ENCODE results near the gene PTPRN2.

Gene PTPRN2

DNA sequence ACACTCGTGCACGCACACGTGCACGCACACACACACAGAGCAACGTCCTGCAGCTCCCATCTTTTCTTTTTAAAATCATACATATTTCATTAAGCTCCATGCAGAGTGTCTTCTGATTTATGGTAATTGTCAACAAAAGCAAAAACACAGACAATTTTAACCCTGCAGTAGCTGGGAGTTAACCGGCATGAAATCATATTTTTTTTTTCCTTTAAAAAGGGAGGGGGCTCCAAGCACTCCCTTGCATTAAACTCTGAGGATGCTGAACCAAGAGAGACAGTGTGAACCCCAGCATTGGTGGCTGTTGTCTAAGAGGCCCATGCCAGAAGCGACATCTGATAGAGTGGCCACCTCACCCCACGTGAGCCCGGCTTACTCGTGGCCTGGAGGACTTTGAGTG lies 708.2 kb downstream of the PTPRN2 start:
- TF ChIP-seq, protein P1, sequence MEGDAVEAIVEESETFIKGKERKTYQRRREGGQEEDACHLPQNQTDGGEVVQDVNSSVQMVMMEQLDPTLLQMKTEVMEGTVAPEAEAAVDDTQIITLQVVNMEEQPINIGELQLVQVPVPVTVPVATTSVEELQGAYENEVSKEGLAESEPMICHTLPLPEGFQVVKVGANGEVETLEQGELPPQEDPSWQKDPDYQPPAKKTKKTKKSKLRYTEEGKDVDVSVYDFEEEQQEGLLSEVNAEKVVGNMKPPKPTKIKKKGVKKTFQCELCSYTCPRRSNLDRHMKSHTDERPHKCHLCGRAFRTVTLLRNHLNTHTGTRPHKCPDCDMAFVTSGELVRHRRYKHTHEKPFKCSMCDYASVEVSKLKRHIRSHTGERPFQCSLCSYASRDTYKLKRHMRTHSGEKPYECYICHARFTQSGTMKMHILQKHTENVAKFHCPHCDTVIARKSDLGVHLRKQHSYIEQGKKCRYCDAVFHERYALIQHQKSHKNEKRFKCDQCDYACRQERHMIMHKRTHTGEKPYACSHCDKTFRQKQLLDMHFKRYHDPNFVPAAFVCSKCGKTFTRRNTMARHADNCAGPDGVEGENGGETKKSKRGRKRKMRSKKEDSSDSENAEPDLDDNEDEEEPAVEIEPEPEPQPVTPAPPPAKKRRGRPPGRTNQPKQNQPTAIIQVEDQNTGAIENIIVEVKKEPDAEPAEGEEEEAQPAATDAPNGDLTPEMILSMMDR (IDR thresholded peaks at IDR 0.05; ENCODE audit: low read depth, low read length) = no peak
- TF ChIP-seq, protein P2, sequence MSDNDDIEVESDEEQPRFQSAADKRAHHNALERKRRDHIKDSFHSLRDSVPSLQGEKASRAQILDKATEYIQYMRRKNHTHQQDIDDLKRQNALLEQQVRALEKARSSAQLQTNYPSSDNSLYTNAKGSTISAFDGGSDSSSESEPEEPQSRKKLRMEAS (IDR thresholded peaks at IDR 0.05; ENCODE audit: low read depth, low read length) = no peak
- TF ChIP-seq POLR2A (IDR thresholded peaks at IDR 0.05; ENCODE audit: extremely low read depth, insufficient read length) = no peak
- TF ChIP-seq MYC (IDR thresholded peaks at IDR 0.05; ENCODE audit: low read depth, low read length) = no peak

DNA sequence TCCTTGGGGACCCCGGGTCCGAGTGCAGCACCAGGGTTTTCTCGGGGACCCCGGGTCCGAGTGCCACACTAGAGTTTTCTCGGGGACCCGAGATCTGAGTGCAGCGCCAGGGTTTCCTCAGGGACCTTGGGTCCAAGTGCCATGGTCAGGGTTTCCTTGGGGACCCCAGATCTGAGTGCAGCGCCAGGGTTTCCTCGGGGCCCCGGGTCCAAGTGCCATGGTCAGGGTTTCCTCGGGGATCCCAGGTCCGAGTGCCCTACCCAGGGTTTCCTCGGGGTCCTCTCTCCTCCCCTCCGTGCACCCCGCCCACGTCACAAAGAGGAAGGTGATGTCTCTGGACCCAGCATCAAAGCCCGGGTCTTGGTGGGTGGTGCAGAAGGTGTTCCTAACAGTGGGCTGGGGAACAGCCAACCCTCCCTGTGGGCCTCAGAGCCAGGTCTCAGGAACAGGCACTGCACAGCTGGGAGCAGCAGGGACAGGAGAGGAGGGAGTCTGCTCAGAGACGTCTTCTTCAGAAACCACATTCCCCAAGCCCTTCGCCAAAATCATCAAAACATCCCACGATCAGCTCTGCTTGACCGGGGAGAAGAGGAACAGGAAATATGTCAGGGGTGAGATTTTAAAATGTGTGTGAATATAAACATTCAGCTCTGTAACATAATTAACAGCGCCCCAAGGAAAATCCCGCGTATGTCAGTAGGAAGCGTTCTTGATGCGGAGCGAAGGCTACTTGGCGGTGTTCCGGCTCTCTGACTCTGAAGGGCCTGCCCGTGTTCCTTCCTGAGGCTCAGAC lies 710.1 kb downstream of the PTPRN2 start:
- no peak for DNase-seq (ENCODE audit: low read depth)
- TF ChIP-seq POLR2A (IDR thresholded peaks at IDR 0.05; ENCODE audit: extremely low read depth, insufficient read length) = no peak
- TF ChIP-seq, protein P2 (IDR thresholded peaks at IDR 0.05; ENCODE audit: low read depth, low read length) = no peak
- TF ChIP-seq, protein P1 (IDR thresholded peaks at IDR 0.05; ENCODE audit: low read depth, low read length) = no peak
- TF ChIP-seq MYC (IDR thresholded peaks at IDR 0.05; ENCODE audit: low read depth, low read length) = no peak
- H3K4me3 ChIP-seq (ENCODE audit: low read depth, low read length) = no peak overlapping the region

More for the DNA sequence above, 708.2 kb downstream of the PTPRN2 start:
- no peak for DNase-seq (ENCODE audit: low read depth)
- H3K4me3 ChIP-seq (ENCODE audit: low read depth, low read length) = no peak overlapping the region

DNA sequence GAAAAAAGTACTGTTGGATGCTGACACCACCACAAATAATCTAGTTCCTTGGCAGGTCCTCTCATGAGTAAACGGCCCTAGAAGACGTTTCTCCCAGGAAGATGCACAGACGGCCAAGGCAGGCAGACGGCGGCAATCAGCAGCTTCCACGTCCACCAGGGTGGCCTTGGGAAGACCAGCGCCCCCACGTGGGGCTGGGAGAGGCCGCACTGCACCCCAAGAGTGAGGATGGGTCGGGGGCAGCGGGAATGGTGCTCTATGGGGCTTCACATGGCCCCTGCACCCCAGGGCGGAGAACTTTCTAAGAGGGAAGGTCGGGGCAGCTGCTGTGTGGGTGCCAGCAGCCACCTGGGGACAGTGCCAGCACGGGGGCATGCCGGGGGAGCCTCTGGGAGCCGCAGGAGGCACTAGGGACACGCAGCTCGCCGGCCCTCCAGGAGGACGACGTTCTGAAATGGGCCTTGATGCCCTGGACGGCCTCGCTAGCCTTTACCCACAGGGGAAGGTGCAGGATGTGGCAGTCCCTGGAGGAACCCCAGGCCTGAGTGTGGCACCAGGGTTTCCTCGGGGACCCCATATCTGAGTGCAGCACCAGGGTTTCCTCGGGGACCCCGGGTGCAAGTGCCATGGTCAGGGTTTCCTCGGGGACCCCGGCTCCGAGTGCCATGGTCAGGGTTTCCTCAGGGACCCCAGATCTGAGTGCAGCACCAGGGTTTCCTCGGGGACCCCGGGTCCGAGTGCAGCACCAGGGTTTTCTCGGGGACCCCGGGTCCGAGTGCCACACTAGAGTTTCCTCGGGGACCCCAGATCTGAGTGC lies 710.9 kb downstream of the PTPRN2 start:
- TF ChIP-seq, protein P2 (IDR thresholded peaks at IDR 0.05; ENCODE audit: low read depth, low read length) = no peak
- TF ChIP-seq POLR2A (IDR thresholded peaks at IDR 0.05; ENCODE audit: extremely low read depth, insufficient read length) (no peak), MYC (IDR thresholded peaks at IDR 0.05; ENCODE audit: low read depth, low read length) (no peak)
- TF ChIP-seq, protein P1 (IDR thresholded peaks at IDR 0.05; ENCODE audit: low read depth, low read length) = no peak
- peak; percentile 40 for DNase-seq (ENCODE audit: low read depth)
- no peak overlapping the region for H3K4me3 ChIP-seq (ENCODE audit: low read depth, low read length)

DNA sequence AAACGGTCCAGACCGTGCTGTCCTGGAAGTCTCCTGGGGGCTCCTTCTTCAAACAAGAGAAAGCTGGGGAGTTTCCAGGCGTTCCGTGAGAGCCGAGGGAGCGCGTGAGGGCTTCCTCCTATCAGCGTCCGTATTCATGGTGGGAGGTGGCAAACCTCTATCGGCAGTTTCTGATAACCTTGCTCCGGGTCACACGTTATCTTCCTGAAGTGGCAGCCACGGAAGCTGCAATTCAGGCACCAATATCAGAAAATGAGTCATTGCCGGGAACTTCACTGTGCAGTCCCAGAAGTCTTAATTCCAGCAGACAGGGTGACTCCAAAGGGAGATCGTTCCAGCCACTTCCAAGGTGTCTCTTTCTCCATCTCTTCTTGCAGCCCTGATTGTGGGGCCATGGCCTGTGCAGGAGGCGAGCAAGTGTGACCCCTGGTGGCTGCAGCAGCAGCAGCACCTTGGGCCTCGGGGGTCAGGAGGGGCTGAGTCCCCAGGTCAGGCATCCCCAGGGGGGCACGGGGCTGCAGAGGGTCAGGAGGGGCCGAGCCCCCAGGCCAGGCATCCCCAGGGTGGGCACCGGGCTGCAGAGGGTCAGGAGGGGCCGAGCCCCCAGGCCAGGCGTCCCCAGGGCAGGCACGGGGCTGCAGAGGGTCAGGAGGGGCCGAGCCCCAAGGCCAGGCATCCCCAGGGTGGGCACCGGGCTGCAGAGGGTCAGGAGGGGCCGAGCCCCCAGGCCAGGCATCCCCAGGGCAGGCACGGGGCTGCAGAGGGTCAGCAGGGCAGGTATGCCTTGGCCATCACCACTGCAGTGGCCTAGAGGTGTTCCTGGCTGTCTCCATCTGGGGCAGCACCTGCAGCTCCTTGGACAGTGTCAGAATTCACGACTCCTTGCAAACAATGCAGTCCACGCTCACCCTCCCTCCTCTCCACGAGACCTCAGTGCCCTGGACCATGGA lies 712.1 kb downstream of the PTPRN2 start:
- TF ChIP-seq POLR2A (IDR thresholded peaks at IDR 0.05; ENCODE audit: extremely low read depth, insufficient read length) = peak; percentile 19
- TF ChIP-seq, protein P1 (IDR thresholded peaks at IDR 0.05; ENCODE audit: low read depth, low read length) = peak; percentile 97
- no peak for TF ChIP-seq MYC (IDR thresholded peaks at IDR 0.05; ENCODE audit: low read depth, low read length)
- TF ChIP-seq, protein P2 (IDR thresholded peaks at IDR 0.05; ENCODE audit: low read depth, low read length) = peak; percentile 49; the same call in 1 of the 2 replicates
- H3K4me3 ChIP-seq (ENCODE audit: low read depth, low read length) = peak overlapping the region; percentile 70
- DNase-seq (ENCODE audit: low read depth) = peak; percentile 90

DNA sequence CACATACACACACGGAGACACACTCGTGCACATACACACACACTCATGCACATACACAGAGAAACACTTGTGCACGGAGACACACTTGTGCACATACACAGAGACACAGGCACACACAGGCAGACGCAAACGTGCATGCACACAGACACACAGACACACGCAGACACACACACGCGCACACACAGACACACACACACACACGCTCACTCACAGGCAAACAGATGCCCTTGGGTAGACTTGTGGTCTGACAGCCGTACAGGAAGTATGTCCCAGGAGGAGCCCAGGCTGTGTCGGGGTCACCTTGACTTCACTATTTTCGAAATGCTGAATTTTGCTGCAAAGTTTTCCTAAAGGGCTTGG lies 712.8 kb downstream of the PTPRN2 start:
- no peak for DNase-seq (ENCODE audit: low read depth)
- H3K4me3 ChIP-seq (ENCODE audit: low read depth, low read length) = peak overlapping the region; percentile 70
- TF ChIP-seq MYC (IDR thresholded peaks at IDR 0.05; ENCODE audit: low read depth, low read length) (0 out of 2 replicates have a peak, but pooled peaks have one; percentile 6), POLR2A (IDR thresholded peaks at IDR 0.05; ENCODE audit: extremely low read depth, insufficient read length) (no peak)
- TF ChIP-seq, protein P2 (IDR thresholded peaks at IDR 0.05; ENCODE audit: low read depth, low read length) = peak; percentile 38; the same call in 1 of the 2 replicates
- TF ChIP-seq, protein P1 (IDR thresholded peaks at IDR 0.05; ENCODE audit: low read depth, low read length) = no peak
